SU-DHL-6 (cell line): Measurements from ENCODE around the gene ZNF496.

Experiments used
- EZH2phosphoT487 ChIP-seq: fragments of 200-600 bp; sonication (generic), shearing (Covaris generic); conservative IDR thresholded peaks from 2 replicates; pipeline ENCODE4 v1.6.1; 2018; ENCODE audit warnings: mild to moderate bottlenecking, antibody characterized with exemption, low read length, moderate library complexity, mixed read lengths
- TF ChIP-seq, protein P1 (sequence below): fragments of 200-600 bp; sonication (generic); IDR thresholded peaks from one replicate; pipeline ENCODE4 v1.5.1; 2017; ENCODE audit warnings: antibody characterized with exemption, mild to moderate bottlenecking, low read length, moderate library complexity; ENCODE audit not compliant: insufficient read depth, poor library complexity, severe bottlenecking

DNA sequence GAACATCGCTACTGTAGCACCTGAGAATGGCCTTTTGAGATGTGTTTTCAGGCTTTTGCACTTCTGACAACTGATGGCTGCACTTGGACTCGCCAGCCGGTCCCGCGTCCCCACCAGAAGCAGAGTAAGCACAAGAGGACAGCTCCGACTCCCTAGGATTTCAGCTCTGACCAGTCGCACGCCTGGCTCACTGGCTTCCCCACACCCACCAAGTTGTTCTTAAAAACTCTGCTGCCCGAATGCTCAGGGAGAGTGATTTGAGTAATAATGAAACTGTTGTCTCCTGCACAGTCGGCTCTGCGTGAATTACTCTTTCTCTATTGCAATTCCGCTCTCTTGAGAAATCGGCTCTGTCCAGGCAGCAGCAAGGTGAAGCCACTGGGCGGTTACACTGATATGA lies 44.1 kb upstream of the ZNF496 start:
- TF ChIP-seq, protein P1, sequence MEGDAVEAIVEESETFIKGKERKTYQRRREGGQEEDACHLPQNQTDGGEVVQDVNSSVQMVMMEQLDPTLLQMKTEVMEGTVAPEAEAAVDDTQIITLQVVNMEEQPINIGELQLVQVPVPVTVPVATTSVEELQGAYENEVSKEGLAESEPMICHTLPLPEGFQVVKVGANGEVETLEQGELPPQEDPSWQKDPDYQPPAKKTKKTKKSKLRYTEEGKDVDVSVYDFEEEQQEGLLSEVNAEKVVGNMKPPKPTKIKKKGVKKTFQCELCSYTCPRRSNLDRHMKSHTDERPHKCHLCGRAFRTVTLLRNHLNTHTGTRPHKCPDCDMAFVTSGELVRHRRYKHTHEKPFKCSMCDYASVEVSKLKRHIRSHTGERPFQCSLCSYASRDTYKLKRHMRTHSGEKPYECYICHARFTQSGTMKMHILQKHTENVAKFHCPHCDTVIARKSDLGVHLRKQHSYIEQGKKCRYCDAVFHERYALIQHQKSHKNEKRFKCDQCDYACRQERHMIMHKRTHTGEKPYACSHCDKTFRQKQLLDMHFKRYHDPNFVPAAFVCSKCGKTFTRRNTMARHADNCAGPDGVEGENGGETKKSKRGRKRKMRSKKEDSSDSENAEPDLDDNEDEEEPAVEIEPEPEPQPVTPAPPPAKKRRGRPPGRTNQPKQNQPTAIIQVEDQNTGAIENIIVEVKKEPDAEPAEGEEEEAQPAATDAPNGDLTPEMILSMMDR: no peak
- no peak for TF ChIP-seq EZH2phosphoT487
